Suprapubic skin (tissue), 4 donors: ENCODE results near the gene PARVA.

Experiments
- EP300 ChIP-seq: sonication (generic); formaldehyde crosslinking; IDR thresholded peaks from one replicate; pipeline ENCODE4 v1.6.1; 2017; ENCODE audit warnings: antibody characterized with exemption
- POLR2A ChIP-seq, 2 donors: fragments of 450-650 bp; IDR thresholded peaks; one replicate each; pipeline ENCODE4 v1.6.1; 2017; ENCODE audit warnings: antibody characterized with exemption in 2 of 2, mild to moderate bottlenecking in 2 of 2, moderate library complexity in 2 of 2
- POLR2AphosphoS5 ChIP-seq, 3 donors: sonication (generic); formaldehyde crosslinking; IDR thresholded peaks; one replicate each; pipeline ENCODE4 v1.6.1; 2017; ENCODE audit warnings: antibody characterized with exemption in 3 of 3
- TF ChIP-seq, protein P1 (sequence below), 2 donors: fragments of 200-600 bp in 1 of 2; fragments of 450-650 bp in 1 of 2; sonication (generic) in 1 of 2; IDR thresholded peaks; one replicate each; pipeline ENCODE4 v1.5.1; 2016 to 2019; ENCODE audit warnings: antibody characterized with exemption in 2 of 2, mild to moderate bottlenecking in 1 of 2, moderate library complexity in 1 of 2

DNA sequence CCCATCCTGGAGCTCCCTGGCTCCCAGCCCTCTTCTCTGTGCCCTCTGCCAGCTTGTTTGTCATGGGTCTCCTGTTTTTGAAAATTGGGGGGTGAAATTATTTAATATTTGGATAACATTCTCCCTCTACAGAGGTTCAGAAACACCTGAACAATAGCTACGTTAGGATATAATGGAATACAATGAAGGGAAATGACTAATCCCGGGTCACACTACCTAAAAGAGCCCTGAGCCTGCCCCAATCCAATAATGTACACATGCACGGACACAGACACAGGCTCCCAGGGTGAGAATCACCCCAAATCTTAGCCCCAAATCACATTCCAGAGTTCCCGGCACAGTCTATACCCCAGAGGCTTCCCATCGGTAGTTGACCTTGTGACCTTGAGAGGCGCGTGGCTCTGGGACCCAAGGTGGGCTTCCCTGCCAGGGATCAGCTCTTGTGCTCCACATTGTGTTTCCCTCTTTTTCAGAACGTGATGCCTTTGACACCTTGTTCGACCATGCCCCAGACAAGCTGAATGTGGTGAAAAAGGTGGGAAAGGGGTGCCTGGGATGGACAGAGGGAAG, 135.5 kb downstream of the PARVA start:
- TF ChIP-seq POLR2AphosphoS5 (IDR thresholded peaks at IDR 0.05) (no peak), POLR2A (IDR thresholded peaks at IDR 0.05) (no peak), EP300 (no peak)
- TF ChIP-seq, protein P1, sequence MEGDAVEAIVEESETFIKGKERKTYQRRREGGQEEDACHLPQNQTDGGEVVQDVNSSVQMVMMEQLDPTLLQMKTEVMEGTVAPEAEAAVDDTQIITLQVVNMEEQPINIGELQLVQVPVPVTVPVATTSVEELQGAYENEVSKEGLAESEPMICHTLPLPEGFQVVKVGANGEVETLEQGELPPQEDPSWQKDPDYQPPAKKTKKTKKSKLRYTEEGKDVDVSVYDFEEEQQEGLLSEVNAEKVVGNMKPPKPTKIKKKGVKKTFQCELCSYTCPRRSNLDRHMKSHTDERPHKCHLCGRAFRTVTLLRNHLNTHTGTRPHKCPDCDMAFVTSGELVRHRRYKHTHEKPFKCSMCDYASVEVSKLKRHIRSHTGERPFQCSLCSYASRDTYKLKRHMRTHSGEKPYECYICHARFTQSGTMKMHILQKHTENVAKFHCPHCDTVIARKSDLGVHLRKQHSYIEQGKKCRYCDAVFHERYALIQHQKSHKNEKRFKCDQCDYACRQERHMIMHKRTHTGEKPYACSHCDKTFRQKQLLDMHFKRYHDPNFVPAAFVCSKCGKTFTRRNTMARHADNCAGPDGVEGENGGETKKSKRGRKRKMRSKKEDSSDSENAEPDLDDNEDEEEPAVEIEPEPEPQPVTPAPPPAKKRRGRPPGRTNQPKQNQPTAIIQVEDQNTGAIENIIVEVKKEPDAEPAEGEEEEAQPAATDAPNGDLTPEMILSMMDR (IDR thresholded peaks at IDR 0.05), result no peak
